GM21825 (cell line): ENCODE results near the gene PHLDB2.
"Not testable (repeated sequence)": the region's sequence is repeated elsewhere in the genome, so short reads cannot be mapped to it uniquely, and the experiment has no call there.

Experiments
- ATAC-seq: cut with Tn5 transposase; IDR thresholded peaks from one replicate; pipeline ENCODE4 v1.9.1; 2021; ENCODE audit warnings: mild to moderate bottlenecking, moderate library complexity; ENCODE audit not compliant: unreplicated experiment

Gene PHLDB2

DNA sequence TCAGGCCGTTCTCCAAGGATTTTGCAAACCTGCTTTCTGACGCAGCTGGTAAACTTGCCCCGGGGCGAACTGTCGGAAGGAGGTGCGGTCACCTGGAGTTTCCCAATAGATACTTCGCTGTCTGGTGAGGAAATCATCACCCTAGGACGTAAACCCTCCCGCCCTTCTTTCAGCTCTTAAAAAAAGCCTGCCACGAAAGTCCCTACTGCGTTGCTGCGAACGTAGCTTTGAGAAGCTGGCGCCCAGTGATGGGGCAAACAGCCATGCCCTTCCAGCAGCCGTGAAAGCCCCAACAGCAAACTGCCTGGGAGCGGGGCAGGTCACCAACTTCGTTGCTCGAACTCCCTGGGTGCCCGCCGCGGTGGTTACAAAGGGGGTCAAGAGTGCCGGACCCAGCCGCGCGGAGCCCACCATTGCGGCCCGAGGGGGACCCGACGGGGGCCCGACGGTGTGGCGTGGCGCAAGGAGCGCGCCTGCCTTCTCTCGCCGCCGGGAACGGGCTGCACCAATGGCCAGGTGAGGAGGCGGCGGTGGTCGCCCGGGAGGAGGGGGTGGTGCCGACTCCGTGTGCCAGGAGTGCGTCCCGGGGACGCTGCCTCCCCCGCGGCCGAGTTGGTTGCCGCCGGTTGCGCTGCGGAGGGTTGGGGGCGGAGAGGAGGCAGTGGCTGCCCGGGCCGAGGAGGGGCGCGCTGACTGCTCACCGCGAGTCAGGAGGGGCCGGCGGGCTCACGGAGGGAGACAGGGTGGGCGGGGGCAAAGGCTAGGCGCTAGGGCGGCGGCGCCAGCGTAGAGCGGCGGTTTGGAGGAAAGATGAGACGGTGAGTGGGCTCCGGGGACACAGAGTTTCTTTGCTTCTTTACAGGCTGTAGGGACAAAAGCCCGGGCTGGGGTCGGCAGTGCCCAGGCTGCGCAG, at the start of gene PHLDB2:
Gene PHLDB2, plus strand, starts transcription at position 205 of the 913 bp plus-strand sequence. CDS start 24,813 bp downstream, outside the sequence.
- no peak for ATAC-seq

DNA sequence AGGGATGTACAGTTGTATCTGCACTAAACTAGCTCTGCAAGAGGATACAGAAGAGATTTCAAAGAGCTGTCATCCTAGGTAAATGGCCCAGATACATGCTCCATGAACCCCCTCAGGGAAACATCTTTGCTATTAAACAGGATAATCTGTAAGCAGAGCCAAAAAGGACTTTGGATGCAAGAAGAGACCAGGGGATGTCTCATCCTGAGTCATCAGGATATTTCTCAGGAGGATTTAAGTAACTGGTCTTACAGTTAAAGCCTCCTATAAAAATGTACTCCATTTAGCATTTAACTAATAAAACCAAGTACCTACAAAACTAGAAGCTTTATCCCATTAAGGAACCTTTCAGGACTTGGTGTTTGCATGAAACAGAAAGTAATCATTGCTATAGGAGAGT, 48.2 kb upstream of the PHLDB2 start:
- no peak for ATAC-seq

DNA sequence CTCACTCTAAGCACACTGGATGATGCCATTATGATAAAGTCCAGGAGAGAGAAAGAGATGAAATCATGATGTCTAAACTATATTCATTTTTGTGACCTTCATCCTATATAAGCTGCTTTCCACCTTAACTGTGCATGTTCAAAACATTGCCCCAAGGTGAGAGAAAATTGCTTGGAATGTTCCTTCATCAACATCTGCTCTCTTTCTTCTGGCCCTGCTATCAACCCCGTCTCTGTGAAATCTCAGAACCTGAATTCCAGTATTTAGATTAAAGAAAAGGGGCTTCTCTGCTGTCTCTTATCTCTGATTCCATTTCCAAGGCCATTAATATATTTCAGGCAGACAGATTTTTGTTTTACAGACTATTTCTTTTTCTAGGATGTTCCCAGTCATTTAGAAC, 47.3 kb upstream of the PHLDB2 start:
- ATAC-seq, result no peak

DNA sequence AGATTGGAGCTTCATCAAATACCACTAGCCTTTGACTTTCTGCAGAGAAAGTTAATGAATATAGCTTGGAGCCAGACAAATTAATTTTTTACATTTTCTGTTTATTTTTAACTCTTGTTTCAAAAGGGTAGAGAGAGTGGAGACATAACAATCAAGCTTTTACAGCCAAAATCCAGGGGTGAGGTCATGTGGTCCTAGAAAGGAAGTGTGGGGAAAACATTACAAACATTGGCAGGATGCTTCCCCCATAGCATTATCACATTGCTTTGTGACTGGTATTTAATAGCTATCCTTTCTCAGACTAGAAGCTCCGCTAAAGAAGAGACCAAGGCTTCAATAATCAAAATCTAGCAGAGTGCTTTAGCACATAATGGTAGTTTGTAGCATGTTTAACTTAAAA, 46.4 kb upstream of the PHLDB2 start:
- ATAC-seq, result no peak

DNA sequence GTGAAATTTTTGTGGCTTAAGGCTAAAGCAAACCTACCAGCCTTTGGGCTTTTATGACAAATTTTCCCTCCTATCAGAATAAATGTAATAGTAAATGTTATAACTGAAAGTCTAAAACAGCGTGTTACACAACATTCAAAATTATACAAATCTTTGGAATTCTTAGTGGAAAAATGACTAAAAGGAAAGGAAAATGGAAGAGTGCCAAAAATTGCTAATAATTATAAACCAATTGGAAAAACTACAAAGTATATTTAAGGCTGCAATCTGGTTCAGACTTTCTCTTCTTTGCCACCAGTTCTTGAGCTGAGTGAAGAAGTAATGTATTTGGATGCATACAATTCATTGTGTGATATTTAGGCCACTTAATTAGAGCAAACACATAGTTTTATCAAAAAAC, 45.6 kb upstream of the PHLDB2 start:
- ATAC-seq, result no peak

DNA sequence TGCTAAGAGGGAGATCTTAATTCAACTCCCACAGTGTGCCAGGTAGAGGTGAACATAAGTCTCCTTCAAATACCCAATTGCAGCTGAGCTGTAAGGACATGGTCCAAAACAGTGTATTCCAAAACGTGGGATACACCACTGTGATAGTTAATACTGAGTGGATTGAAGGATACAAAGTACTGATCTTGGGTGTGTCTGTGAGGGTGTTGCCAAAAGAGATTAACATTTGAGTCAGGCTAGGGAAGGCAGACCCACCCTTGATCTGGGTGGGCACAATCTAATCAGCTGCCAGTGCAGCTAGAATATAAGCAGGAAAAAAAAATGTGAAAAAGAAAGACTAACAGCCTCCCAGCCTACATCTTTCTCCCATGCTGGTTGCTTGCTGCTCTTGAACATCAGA, 45.1 kb upstream of the PHLDB2 start:
- no peak for ATAC-seq

DNA sequence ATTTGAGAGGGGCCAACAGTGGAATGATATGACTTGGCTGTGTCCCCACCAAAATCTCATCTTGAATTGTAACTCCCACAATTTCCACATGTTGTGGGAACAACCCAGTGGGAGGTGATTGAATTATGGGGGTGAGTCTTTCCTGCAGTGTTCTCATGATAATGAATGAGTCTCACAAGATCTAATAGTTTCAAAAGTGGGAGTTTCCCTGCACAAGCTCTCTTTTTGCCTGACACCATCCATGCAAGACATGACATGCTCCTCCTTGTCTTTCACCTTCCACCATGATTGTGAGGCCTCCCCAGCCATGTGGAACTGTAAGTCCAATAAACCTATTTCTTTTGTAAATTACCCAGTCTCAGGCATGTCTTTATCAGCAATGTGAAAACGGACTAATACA, 42.3 kb upstream of the PHLDB2 start:
- ATAC-seq, result not testable (repeated sequence)

DNA sequence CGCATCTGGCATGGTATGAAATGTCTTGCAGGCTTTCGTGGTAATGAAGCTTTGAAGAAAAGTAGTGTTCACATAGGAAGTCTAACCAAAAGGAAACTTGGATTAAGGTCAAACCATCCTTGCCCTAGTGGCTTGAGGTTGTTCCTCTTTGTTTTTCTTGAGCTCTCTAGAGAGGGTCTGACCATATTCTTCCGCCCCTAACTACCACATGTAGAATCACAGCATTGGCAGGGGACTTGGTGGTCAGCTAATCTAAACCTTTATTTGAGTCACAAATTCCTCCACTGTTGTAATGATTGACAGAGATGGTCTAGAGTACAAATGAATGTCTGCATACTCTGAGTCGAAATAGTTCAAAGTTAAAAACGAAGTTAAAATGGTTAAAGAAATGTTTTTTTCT, 39.1 kb upstream of the PHLDB2 start:
- no peak for ATAC-seq

DNA sequence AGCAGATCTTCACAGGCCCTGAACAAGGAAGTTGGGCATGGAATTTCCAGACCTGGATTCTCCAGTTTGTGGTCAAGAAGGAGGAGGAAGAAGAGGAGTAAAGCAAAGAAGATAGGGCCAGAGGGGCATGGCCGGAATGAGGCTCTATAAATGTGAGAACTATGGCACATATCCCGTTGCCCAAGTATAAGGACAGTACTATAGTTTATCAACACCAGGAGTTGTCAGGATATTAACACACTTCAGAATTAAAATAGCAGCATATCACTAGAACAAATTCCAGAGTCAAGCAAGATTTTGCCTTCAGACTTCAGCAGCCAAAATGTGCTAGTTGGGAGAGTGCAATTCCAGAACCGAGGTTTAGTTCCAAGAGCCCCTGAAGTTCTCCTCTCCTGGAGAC, 38.4 kb upstream of the PHLDB2 start:
- no peak for ATAC-seq

DNA sequence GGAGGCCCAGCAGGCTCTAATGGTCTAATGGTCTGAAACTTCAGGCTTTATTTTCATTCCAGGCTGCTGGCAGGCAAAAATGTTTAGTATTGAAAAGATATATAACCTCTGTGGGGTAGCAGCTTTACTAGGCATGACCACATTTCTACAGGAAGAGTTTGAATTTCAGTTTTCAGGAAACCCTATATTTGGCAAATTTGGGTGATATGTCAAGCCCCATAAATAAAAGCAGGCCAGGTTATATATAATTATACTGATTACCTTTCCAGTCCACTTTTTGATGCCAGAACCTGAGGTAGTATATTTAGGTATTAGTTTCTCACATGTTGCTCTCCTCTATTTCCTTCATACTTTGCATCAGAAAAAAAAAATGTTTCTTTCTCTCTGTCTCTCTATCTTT, 37.2 kb upstream of the PHLDB2 start:
- no peak for ATAC-seq

DNA sequence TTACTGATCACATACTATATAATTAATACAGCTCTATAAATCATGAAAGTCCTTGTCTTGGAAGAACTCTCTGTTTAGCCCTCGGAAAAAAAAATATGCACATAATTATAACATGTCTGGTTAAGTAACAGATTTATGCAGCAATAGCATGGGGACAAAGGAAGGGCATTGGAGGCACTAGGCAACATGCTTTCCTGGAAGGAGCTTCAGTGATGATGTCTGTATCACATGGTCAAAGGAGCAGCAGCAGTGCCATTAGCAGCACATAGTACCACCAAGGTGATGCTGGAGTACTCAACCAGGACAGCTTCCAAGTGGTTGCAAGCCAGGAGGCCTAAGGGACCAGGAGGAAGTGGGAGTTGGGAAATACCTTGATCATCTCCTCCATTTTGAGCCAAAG, 36.3 kb upstream of the PHLDB2 start:
- ATAC-seq, result no peak

DNA sequence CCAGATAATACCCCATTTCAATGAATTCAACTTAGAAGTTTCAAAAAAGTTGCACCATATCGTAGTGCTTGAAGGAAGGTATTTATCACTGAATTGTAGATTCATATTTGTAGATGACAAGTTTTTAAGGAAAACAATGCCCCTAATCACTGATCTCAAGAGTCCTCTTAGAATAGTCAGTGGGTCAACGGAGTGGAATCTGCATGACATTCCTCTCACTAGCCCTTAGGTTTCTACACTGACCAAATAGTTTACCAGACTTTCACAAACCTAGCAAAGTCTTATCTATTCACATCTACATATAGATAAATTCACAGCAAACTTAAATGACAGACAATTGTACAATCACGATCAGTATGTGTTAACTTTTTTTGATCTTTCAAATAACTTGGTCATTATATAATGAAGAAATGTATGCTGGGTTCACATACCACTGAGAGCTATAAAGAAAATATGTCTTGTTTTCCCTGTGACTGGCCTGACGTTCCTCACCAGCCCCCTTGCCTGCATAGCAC, 35.7 kb upstream of the PHLDB2 start:
- ATAC-seq, result no peak

DNA sequence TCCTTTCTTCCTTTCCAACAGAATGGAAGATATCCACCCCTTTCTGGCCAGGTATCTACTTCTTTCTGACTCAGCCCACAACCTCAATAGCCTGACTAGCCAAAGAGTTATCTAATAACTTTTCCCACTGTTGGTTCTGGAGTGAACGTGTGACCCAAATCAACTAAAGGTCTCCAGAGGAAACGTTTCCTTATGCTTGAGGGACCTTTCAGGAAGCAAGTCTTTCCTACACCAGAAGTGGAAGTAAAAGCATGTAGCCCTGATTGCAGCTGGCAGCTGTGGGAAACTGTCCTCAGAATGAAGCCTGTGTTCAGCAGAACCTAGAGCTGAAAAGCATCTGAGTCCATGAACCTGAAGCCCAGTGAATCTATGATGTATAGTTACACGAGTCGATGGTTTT, 34.7 kb upstream of the PHLDB2 start:
- ATAC-seq, result no peak

DNA sequence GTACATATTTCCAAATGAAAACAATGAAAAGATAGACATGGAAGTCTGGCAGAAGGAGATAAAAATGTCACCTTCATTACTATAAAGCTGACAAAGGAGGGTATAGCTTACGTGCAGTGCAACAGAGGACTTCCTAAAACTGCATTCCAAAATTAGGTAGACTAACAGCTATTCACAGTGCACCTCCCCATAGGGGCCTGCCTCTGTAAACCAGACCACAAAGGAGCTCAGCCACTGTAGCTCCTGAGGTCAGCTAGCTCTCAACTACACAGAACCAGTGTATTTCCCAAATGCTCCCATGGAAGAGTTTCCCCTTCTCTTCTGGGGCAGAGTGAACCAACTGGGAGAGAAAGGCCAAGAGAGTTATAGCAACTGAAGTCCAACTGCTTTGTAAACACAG, 31.2 kb upstream of the PHLDB2 start:
- no peak for ATAC-seq

DNA sequence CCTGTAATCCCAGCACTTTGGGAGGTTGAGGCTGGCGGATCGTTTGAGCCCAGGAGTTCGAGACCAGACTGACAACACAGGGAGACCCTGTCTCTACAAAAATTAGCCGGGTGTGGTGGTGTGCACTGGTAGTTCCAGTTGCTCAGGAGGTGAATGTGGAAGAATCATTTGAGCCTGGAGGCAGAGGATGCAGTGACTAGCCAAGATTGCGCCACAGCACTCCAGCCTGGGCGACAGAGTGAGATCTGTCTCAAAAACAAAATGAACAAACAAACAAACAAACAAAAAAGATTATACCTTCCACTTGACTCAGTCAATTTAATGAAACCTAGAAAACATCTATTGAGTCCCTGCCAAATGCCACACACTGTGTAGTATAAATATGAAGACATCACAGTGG, 30.5 kb upstream of the PHLDB2 start:
- no peak for ATAC-seq

DNA sequence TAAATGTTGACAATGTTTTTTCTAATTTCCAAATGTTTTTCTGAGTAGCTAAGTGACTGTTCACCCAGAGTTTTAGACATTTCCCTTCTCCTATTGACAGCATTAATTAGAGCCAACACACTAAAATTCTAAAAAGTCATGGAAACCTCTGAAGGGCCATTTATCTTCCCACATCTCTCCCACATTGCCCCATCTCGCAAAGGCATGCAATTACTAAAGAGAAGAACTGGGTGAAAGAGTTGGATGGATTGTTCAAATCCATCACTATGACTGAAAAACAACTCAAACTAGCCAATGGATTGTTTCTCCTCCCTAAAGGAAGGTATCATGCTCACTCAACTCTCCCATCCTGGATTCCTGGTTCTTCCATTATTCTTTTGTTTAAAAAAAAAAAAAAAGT, 30.0 kb upstream of the PHLDB2 start:
- ATAC-seq, result no peak

DNA sequence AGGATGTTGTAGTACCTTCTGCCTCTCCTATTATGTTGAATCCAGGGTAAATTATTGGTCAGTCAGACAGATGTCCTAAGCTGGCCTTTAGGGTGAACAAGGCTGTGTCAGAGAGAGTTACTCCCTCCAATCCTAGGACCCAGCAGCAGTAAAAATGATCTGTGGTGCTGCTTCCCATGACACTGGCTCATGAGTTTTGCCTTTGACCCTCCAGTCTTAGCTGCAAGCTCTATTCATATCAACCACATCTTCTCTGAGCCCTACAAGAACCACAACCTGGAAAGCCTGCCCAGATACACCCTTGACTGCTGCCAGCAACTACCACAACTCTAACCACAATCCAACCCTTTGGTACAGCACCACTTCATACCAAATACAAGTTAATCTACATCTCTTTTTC, 27.2 kb upstream of the PHLDB2 start:
- no peak for ATAC-seq

DNA sequence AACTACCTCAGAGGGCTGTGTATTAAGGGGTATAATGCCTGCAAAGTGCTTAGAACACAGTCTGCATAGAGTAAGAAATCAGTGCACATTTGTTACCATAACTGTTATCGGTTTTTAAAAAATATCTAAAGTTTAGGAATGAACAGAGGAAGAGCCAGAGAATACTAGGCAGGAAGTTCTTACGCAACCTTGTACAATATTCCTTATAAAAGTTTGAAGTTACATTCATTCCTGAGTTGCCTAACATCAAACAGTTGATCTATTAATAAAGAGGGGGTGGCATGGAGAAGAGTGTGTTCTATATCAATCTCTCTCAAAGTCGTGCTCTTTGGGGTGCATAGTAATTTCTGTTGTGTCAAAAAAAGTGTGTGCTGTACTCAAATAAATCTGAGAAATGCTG, 22.0 kb upstream of the PHLDB2 start:
- no peak for ATAC-seq

DNA sequence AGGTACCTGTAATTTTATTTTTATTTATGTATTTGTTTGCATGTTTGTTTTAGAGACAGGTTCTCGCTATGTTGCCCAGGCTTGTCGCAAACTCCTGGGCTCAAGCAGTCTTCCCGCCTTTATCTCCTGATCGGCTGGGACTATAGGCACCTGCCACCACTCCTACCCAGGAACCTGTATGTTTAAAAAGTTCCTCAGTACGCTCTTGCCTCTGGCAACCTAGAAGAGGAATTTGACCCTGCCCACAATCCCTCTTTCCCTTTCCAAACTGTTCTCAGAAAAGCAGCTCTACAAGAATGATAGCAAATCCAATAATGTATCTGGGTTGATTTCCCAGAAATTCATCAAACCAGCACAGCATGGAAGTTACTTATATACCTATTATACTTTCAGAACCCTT, 20.9 kb upstream of the PHLDB2 start:
- ATAC-seq, result no peak

DNA sequence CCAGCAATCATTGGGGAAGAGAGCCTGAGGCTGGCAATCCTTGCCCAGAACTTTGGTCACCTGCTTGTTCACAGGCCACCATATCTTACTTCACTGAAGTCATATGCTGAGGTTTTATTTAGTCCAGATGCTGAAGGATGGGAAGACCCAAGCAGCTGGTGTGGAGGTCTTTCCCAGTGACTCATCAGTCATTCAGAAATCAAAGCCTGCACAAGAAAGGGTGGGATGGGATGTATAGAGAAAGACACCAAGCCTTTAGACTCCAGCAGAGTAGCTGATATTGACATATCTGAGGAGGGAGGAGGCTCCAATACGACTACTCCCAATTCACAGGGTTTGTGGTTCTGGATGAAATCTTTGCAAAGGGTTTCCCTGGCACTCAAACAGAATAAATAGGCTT, 13.0 kb upstream of the PHLDB2 start:
- ATAC-seq, result no peak

DNA sequence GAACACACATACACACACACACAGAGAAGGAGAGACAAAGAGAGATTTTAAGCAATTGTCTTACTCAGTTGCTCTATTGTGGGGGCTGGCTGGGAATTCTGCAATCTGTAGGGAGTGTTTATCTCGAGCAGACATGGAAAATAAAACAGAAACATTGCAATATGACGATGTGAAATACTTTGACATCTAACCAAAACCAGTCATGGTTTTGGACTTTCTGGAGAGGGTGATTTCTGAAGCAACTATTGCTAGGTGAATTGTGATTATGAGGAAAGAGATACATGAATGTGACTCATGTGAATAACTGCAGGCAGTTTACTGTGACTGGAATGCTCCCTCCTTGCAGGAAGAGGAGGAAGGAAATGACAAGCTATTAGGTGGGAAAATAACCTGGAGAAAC, 12.3 kb upstream of the PHLDB2 start:
- no peak for ATAC-seq

DNA sequence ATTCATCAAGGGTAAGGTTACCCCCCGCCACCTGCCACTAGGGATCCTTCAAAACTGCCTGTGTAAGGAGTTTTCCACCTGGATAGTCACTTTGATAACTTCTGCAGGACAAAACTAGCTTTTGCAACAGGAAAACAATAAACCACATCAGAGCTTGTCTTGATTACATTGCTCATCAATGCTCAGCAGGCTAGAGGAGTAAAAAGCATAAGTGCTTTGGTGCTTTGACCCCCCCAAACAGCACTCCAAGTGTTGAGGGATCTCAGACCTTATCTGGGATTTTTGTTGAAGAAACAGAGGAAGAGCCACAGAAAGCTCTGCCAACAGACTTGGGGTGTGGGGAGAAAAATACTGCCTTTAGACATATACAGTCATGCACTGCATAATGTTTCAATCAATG, 10.8 kb upstream of the PHLDB2 start:
- no peak for ATAC-seq

DNA sequence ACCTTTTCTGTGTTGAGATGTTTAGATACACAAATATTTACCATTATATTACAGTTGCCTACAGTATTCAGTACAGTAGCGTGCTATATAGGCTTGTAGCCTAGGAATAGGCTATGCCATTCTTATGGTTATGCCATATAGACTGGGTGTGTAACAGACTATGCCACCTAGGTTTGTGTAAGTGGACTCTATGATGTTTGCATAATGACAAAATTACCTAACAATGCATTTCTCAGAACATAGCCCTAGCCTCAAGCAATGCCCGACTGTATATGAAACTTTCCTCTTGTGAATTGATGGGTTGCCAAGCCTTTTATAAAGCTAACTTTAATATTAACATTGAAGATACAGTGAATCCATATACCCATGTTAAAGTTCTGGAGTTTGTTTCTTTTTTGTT, 10.3 kb upstream of the PHLDB2 start:
- ATAC-seq, result no peak
